WTC11 (cell line): Measurements from ENCODE around the gene ASB13.

Experiments
- TF ChIP-seq, protein P1 (sequence below): sonication (generic); formaldehyde crosslinking; IDR thresholded peaks from 2 replicates; pipeline ENCODE4 v1.8.1; 2023; ENCODE audit warnings: mild to moderate bottlenecking, missing genetic modification reagents, moderate library complexity
- TF ChIP-seq, protein P2 (sequence below): sonication (generic); formaldehyde crosslinking; IDR thresholded peaks from 2 replicates; pipeline ENCODE4 v1.8.0; 2022; ENCODE audit warnings: mild to moderate bottlenecking, missing genetic modification reagents
- TF ChIP-seq, protein P3 (sequence below): fragments of 200-600 bp; IDR thresholded peaks from 2 replicates; pipeline ENCODE4 v1.8.0; 2022; ENCODE audit warnings: antibody characterized with exemption
- TF ChIP-seq, protein P4 (sequence below): sonication (generic); formaldehyde crosslinking; conservative IDR thresholded peaks from 2 replicates; pipeline ENCODE4 v1.8.1; 2022; ENCODE audit warnings: mild to moderate bottlenecking, missing genetic modification reagents
- TF ChIP-seq, protein P5 (sequence below): sonication (generic); formaldehyde crosslinking; IDR thresholded peaks from 2 replicates; pipeline ENCODE4 v1.8.0; 2022; ENCODE audit warnings: mild to moderate bottlenecking, missing genetic modification reagents
- TF ChIP-seq, protein P6 (sequence below): sonication (generic); formaldehyde crosslinking; IDR thresholded peaks from 2 replicates; pipeline ENCODE4 v1.8.0; 2022; ENCODE audit warnings: mild to moderate bottlenecking, missing genetic modification reagents
- TF ChIP-seq, protein P7 (sequence below): sonication (generic); formaldehyde crosslinking; IDR thresholded peaks from 2 replicates; pipeline ENCODE4 v1.8.0; 2023; ENCODE audit warnings: missing genetic modification reagents, mild to moderate bottlenecking, borderline replicate concordance

DNA sequence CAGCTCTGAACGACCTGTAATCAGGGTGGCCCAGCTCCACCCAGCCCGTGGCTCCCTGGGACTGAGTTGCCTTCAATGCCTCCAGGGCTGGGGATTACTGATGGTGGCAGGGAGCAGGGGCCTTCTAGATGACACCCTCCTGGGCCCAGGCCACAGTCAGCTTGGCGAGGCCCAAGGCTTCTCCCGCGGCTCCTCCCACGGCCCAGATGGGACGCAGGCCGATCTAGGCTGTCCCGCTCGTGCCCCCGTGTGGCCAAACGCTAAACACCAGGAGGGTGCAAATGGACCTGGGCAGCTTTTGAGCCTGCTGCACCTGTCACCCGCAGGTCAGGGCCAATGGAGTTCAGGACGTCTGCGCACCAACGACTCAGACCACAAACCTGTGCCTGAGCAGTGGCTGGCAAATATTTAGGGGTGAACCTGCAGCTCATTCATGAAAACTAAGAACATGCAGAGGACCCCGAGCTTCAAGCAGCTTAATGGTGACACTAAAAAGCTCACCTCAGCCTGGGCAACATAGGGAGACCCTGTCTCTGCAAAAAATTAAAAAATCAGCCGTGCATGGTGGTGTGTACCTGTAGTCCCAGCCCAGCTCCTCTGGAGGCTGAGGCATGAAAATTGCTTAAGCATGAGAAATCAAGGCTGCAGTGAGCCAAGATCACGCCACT, 43.2 kb downstream of the ASB13 start:
- TF ChIP-seq, protein P1, sequence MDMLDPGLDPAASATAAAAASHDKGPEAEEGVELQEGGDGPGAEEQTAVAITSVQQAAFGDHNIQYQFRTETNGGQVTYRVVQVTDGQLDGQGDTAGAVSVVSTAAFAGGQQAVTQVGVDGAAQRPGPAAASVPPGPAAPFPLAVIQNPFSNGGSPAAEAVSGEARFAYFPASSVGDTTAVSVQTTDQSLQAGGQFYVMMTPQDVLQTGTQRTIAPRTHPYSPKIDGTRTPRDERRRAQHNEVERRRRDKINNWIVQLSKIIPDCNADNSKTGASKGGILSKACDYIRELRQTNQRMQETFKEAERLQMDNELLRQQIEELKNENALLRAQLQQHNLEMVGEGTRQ (CRISPR knock-in tag), result no peak
- TF ChIP-seq, protein P2, sequence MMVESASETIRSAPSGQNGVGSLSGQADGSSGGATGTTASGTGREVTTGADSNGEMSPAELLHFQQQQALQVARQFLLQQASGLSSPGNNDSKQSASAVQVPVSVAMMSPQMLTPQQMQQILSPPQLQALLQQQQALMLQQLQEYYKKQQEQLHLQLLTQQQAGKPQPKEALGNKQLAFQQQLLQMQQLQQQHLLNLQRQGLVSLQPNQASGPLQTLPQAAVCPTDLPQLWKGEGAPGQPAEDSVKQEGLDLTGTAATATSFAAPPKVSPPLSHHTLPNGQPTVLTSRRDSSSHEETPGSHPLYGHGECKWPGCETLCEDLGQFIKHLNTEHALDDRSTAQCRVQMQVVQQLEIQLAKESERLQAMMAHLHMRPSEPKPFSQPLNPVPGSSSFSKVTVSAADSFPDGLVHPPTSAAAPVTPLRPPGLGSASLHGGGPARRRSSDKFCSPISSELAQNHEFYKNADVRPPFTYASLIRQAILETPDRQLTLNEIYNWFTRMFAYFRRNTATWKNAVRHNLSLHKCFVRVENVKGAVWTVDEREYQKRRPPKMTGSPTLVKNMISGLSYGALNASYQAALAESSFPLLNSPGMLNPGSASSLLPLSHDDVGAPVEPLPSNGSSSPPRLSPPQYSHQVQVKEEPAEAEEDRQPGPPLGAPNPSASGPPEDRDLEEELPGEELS (CRISPR knock-in tag), result no peak
- TF ChIP-seq, protein P3, sequence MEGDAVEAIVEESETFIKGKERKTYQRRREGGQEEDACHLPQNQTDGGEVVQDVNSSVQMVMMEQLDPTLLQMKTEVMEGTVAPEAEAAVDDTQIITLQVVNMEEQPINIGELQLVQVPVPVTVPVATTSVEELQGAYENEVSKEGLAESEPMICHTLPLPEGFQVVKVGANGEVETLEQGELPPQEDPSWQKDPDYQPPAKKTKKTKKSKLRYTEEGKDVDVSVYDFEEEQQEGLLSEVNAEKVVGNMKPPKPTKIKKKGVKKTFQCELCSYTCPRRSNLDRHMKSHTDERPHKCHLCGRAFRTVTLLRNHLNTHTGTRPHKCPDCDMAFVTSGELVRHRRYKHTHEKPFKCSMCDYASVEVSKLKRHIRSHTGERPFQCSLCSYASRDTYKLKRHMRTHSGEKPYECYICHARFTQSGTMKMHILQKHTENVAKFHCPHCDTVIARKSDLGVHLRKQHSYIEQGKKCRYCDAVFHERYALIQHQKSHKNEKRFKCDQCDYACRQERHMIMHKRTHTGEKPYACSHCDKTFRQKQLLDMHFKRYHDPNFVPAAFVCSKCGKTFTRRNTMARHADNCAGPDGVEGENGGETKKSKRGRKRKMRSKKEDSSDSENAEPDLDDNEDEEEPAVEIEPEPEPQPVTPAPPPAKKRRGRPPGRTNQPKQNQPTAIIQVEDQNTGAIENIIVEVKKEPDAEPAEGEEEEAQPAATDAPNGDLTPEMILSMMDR, result peak; percentile 84
- TF ChIP-seq, protein P4, sequence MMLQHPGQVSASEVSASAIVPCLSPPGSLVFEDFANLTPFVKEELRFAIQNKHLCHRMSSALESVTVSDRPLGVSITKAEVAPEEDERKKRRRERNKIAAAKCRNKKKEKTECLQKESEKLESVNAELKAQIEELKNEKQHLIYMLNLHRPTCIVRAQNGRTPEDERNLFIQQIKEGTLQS (CRISPR knock-in tag), result no peak
- TF ChIP-seq, protein P5, sequence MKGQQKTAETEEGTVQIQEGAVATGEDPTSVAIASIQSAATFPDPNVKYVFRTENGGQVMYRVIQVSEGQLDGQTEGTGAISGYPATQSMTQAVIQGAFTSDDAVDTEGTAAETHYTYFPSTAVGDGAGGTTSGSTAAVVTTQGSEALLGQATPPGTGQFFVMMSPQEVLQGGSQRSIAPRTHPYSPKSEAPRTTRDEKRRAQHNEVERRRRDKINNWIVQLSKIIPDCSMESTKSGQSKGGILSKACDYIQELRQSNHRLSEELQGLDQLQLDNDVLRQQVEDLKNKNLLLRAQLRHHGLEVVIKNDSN (CRISPR knock-in tag), result no peak
- TF ChIP-seq, protein P6, sequence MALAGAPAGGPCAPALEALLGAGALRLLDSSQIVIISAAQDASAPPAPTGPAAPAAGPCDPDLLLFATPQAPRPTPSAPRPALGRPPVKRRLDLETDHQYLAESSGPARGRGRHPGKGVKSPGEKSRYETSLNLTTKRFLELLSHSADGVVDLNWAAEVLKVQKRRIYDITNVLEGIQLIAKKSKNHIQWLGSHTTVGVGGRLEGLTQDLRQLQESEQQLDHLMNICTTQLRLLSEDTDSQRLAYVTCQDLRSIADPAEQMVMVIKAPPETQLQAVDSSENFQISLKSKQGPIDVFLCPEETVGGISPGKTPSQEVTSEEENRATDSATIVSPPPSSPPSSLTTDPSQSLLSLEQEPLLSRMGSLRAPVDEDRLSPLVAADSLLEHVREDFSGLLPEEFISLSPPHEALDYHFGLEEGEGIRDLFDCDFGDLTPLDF (CRISPR knock-in tag), result no peak
- TF ChIP-seq, protein P7, sequence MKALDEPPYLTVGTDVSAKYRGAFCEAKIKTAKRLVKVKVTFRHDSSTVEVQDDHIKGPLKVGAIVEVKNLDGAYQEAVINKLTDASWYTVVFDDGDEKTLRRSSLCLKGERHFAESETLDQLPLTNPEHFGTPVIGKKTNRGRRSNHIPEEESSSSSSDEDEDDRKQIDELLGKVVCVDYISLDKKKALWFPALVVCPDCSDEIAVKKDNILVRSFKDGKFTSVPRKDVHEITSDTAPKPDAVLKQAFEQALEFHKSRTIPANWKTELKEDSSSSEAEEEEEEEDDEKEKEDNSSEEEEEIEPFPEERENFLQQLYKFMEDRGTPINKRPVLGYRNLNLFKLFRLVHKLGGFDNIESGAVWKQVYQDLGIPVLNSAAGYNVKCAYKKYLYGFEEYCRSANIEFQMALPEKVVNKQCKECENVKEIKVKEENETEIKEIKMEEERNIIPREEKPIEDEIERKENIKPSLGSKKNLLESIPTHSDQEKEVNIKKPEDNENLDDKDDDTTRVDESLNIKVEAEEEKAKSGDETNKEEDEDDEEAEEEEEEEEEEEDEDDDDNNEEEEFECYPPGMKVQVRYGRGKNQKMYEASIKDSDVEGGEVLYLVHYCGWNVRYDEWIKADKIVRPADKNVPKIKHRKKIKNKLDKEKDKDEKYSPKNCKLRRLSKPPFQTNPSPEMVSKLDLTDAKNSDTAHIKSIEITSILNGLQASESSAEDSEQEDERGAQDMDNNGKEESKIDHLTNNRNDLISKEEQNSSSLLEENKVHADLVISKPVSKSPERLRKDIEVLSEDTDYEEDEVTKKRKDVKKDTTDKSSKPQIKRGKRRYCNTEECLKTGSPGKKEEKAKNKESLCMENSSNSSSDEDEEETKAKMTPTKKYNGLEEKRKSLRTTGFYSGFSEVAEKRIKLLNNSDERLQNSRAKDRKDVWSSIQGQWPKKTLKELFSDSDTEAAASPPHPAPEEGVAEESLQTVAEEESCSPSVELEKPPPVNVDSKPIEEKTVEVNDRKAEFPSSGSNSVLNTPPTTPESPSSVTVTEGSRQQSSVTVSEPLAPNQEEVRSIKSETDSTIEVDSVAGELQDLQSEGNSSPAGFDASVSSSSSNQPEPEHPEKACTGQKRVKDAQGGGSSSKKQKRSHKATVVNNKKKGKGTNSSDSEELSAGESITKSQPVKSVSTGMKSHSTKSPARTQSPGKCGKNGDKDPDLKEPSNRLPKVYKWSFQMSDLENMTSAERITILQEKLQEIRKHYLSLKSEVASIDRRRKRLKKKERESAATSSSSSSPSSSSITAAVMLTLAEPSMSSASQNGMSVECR (CRISPR knock-in tag), result no peak
